DND-41 (cell line): ENCODE data around the gene YPEL3.

ENCODE experiments used
- CTCF ChIP-seq: IDR thresholded peaks from 2 replicates; pipeline ENCODE4 v1.5.1; 2012; ENCODE audit warnings: borderline replicate concordance, low read length, moderate library complexity, mild to moderate bottlenecking; ENCODE audit not compliant: poor library complexity, severe bottlenecking; ENCODE audit errors: extremely low read depth
- EZH2 ChIP-seq: IDR thresholded peaks from 3 replicates; pipeline ENCODE4 v1.6.1; 2012; ENCODE audit warnings: borderline replicate concordance, low read depth, mild to moderate bottlenecking, moderate library complexity, low read length, inconsistent platforms; ENCODE audit not compliant: severe bottlenecking

DNA sequence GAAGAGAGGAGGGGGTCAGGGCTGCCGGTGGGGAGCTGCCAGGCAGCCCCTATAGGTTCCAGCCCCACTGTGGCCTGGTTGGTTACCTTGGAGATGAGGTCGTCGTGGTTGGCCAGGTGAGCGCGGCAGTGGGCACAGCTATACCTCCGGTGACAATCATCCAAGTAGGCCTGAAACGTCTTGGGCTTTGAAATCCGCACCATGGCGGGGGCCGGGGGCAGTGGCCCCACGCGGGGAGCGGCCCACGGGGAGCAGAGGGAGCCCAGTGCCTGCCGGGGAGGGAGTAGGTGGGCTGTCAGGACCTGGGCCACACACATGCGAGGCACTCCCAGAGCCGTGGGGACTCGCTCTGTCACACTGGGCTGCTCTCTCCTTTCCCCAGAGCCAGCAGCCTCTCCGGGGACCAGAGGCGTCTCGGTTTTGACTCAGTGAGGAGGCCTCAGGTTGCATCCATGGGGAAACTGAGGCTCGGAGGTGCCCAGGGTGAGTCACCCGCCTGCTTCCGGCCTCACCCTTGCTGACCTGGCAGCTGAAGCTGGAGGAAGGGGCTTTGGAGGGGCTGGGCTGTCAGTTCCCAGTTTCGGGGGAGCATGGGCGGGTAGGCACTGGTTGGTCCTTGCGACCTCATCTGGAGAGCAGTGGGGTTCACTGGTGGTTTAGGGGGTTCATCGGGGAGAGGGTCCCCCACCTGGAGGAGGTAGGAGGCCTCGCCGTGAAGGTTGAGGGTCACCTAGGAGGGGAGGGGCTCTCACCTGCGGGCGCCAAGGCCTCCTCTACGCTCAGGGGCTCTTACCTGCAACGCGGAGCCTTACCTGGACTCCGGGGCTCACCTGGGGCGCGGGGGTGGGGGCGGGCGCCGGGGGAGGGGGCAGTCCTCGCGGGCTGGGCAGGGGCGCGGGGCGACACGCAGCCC lies 591 bp downstream of the YPEL3 start:
- TF ChIP-seq CTCF (no peak), EZH2 (no peak)
